ENCODE data around the gene LLPH. TPM values are rescaled to one million over a fixed set of nuclear protein-coding genes. Genes with fewer than 3 reads are reported as not detected.
A peak's percentile ranks its signal among the peaks of the same experiment; 100 is the strongest.

Gene LLPH
- total and polyA plus RNA-seq, 7 experiments from 2014 or later, result 14.7 to 31.1 (median 28.4) TPM

DNA sequence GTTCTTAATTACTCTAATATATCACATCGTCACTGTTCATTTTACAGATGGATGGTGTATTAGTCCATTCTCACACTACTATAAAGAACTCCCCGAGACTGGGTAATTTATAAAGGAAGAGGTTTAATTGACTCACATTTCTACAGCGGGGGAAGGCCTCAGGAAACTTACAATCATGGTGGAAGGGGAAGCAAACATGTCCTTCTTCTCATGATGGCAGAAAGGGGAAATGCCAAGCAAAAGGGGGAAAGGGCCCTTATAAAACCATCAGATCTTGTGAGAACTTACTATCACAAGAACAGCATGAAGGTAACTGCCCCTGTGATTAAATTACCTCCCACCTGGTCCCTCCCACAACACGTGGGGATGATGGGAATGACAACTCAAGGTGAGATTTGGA lies 32.7 kb upstream of the LLPH start:
- POLR2A ChIA-PET, result no interaction called here

DNA sequence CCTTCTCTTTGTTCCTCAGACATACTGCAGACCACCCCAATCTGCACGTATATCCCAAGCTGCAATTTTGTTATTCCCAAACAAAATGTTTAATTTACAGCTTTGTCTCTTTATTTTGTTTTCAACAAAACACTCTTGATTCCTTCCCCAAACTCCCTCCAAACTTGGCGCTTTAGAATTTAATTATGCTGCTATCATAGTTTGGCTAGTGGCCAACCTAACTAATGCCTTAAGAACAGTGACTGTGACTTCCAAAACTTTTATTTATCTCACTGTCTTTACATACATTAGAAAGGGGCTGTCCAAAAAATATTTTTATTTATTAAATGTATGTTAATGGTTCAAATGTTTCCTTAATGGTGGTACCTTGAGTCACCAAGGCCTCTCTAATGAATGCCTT lies 32.2 kb upstream of the LLPH start:
- Mint-ChIP-seq H3K27ac (peak overlapping the region in 1 of 9 donors; percentile 40), H3K9me3 (peaks cover 1 to 22% (median 8%) of the 10 kb centered on the region in 11 donors), H3K36me3 (peaks cover 10 to 86% (median 66%) of the 10 kb centered on the region in 5 donors), H3K27me3 (no peaks in the 10 kb centered on the region), H3K4me1 (peaks cover 40 to 94% (median 79%) of the 10 kb centered on the region in 7 donors), H3K4me3 (peak overlapping the region in 1 of 10 donors; percentile 55)
- ChIA-PET POLR2A (no interaction called here), CTCF (no interaction called here)
- Histone ChIP-seq H3K4me1 (ENCODE audit: control insufficient read depth in 2 of 2, insufficient read depth in 2 of 2, low read length in 2 of 2) (peaks cover 6 to 9% of the 10 kb centered on the region in 2 donors), H3K27me3 (ENCODE audit: control insufficient read depth in 2 of 2, insufficient read depth in 2 of 2, low read length in 2 of 2) (no peaks in the 10 kb centered on the region), H3K4me3 (ENCODE audit: low read length) (no peak overlapping the region), H3K36me3 (ENCODE audit: control insufficient read depth in 2 of 3, insufficient read depth in 3 of 3, low read length in 3 of 3) (peaks cover 0 to 33% (median 8%) of the 10 kb centered on the region in 3 experiments), H3K27ac (ENCODE audit: low read depth, low read length) (no peak overlapping the region), H3K9me3 (ENCODE audit: control insufficient read depth in 2 of 3, low read length in 3 of 3) (peaks cover 0 to 4% (median 0%) of the 10 kb centered on the region in 3 experiments)
- intact Hi-C loops (cut with micrococcal nuclease), result no loop called here
- ATAC-seq (no peak), DNase-seq (no peak)

More for the DNA sequence above, 32.7 kb upstream of the LLPH start:
- Histone ChIP-seq H3K9me3 (ENCODE audit: control insufficient read depth in 2 of 3, low read length in 3 of 3) (peaks cover 0 to 4% (median 0%) of the 10 kb centered on the region in 3 experiments), H3K4me3 (ENCODE audit: low read length) (no peak overlapping the region), H3K27ac (ENCODE audit: low read depth, low read length) (no peak overlapping the region), H3K4me1 (ENCODE audit: control insufficient read depth in 2 of 2, insufficient read depth in 2 of 2, low read length in 2 of 2) (peaks cover 9 to 13% of the 10 kb centered on the region in 2 donors), H3K27me3 (ENCODE audit: control insufficient read depth in 2 of 2, insufficient read depth in 2 of 2, low read length in 2 of 2) (no peaks in the 10 kb centered on the region), H3K36me3 (ENCODE audit: control insufficient read depth in 2 of 3, insufficient read depth in 3 of 3, low read length in 3 of 3) (peaks cover 0 to 33% (median 8%) of the 10 kb centered on the region in 3 experiments)
- H3K9me3 Mint-ChIP-seq, result peaks cover 1 to 22% (median 8%) of the 10 kb centered on the region in 11 donors
- no peak for DNase-seq
- H3K36me3 Mint-ChIP-seq, result peaks cover 10 to 87% (median 68%) of the 10 kb centered on the region in 5 donors
- intact Hi-C loops (cut with micrococcal nuclease), result no loop called here
- no peaks in the 10 kb centered on the region for H3K27me3 Mint-ChIP-seq
- CTCF ChIA-PET, result no interaction called here
- peak overlapping the region in 6 of 9 donors; percentile 1 to 77 (median 13) for H3K27ac Mint-ChIP-seq
- no peak for ATAC-seq
- H3K4me1 Mint-ChIP-seq, result peaks cover 46 to 95% (median 83%) of the 10 kb centered on the region in 7 donors
- peak overlapping the region in 2 of 10 donors; percentile 8 to 55 for H3K4me3 Mint-ChIP-seq

DNA sequence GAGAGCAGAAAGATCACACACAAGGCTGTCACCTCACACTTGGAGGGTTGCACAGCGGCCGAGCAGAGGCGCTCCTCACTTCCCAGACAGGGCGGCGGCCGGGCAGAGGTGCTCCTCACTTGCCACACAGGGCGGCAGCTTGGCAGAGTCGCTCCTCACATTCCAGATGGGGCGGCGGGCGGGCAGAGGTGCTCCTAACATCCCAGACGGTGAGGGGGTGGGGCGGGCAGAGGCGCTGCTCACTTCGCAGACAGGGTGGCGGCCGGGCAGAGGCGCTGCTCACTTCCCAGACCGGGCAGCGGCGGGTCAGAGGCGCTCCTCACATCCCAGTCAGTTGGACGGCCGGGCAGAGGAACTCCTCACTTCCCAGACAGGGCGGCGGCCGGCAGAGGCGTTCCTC lies 30.2 kb upstream of the LLPH start:
- peaks cover 0 to 4% (median 0%) of the 10 kb centered on the region in 3 experiments for H3K9me3 ChIP-seq (ENCODE audit: control insufficient read depth in 2 of 3, low read length in 3 of 3)
- Mint-ChIP-seq H3K36me3 (peaks cover 10 to 72% (median 55%) of the 10 kb centered on the region in 5 donors), H3K27me3 (no peaks in the 10 kb centered on the region), H3K4me1 (peaks cover 34 to 94% (median 80%) of the 10 kb centered on the region in 7 donors), H3K4me3 (no peak overlapping the region), H3K27ac (no peak overlapping the region), H3K9me3 (peaks cover 0 to 18% (median 8%) of the 10 kb centered on the region in 11 donors)
- H3K4me3 ChIP-seq (ENCODE audit: low read length), result no peak overlapping the region
- CTCF ChIA-PET, result no interaction called here
- DNase-seq (no peak), ATAC-seq (no peak)
- POLR2A ChIA-PET, result interaction anchor here (1.1 to 1.9 kb wide), 2 partner anchors 9 to 30 kb away, joined by 3 to 7 read pairs; partner anchors contain the start of genes LLPH and TMBIM4
- peaks cover 0 to 33% (median 8%) of the 10 kb centered on the region in 3 experiments for H3K36me3 ChIP-seq (ENCODE audit: control insufficient read depth in 2 of 3, insufficient read depth in 3 of 3, low read length in 3 of 3)
- peaks cover 6 to 8% of the 10 kb centered on the region in 2 donors for H3K4me1 ChIP-seq (ENCODE audit: control insufficient read depth in 2 of 2, insufficient read depth in 2 of 2, low read length in 2 of 2)
- H3K27me3 ChIP-seq (ENCODE audit: control insufficient read depth in 2 of 2, insufficient read depth in 2 of 2, low read length in 2 of 2), result no peaks in the 10 kb centered on the region
- H3K27ac ChIP-seq (ENCODE audit: low read depth, low read length), result no peak overlapping the region
- intact Hi-C loops (cut with micrococcal nuclease), result no loop called here

DNA sequence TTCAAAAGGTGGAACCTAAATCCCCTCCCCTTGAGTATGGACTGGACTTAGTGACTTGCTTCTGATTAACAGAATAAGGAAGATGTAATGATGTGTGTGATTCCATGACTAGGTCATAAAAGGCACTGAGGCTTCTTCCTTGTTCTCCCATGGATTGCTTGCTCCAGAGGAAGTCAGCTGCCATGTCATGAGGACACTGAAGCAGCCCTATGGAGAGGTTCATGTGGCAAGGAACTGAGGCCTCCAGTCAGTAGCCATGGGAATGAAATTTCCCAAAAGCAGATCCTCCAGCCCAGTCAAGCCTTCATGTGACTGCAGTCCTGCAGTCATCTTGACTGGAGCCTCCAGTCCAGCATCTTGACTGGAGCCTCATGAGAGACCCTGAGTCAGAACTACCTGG lies 28.6 kb upstream of the LLPH start:
- Mint-ChIP-seq H3K36me3 (peaks cover 4 to 63% (median 44%) of the 10 kb centered on the region in 5 donors), H3K4me1 (peaks cover 22 to 93% (median 77%) of the 10 kb centered on the region in 7 donors), H3K9me3 (peaks cover 0 to 5% (median 0%) of the 10 kb centered on the region in 11 donors), H3K27ac (peak overlapping the region in 1 of 9 donors; percentile 33), H3K4me3 (peak overlapping the region in 1 of 10 donors; percentile 11), H3K27me3 (no peaks in the 10 kb centered on the region)
- H3K4me3 ChIP-seq (ENCODE audit: low read length), result no peak overlapping the region
- POLR2A ChIA-PET, result interaction anchor here (0.6 to 3.6 kb wide), 3 partner anchors 10 to 1660 kb away, joined by 4 to 26 read pairs (median 5); partner anchors contain the start of gene TMBIM4
- ATAC-seq, result no peak
- intact Hi-C loops (cut with micrococcal nuclease), result no loop called here
- CTCF ChIA-PET, result interaction anchor here (0.5 to 1.2 kb wide), 2 partner anchors 10 to 126 kb away, joined by 4 read pairs; no protein-coding TSS in a partner anchor
- DNase-seq, result no peak
- H3K36me3 ChIP-seq (ENCODE audit: control insufficient read depth in 2 of 3, insufficient read depth in 3 of 3, low read length in 3 of 3), result peaks cover 0 to 30% (median 8%) of the 10 kb centered on the region in 3 experiments
- no peaks in the 10 kb centered on the region for H3K9me3 ChIP-seq (ENCODE audit: control insufficient read depth in 2 of 3, low read length in 3 of 3)
- no peaks in the 10 kb centered on the region for H3K27me3 ChIP-seq (ENCODE audit: control insufficient read depth in 2 of 2, insufficient read depth in 2 of 2, low read length in 2 of 2)
- H3K4me1 ChIP-seq (ENCODE audit: control insufficient read depth in 2 of 2, insufficient read depth in 2 of 2, low read length in 2 of 2), result peaks cover under 1 to 8% of the 10 kb centered on the region in 2 donors
- no peak overlapping the region for H3K27ac ChIP-seq (ENCODE audit: low read depth, low read length)

DNA sequence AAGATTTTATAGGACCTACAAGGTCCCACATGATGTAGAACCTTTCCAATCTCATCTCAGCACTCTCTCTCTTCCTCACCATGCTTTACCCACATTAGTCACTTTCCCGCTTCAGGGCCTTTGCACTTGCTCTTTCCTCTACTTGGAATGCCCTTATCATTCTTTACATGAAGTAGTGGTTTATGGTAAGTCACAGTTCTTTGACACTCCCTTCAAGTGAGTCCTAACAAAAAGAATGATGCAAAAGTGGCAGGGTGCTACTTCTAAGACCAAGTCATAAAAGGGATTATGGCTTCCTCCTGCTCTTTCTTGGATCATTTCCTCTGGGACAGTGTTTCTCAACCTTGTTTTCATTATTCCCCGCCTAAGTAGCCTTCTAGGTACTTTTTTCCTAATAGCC lies 26.1 kb upstream of the LLPH start:
- intact Hi-C loops (cut with micrococcal nuclease), result no loop called here
- ChIA-PET POLR2A (interaction anchor here (1.0 to 3.6 kb wide), 2 partner anchors 13 to 26 kb away, joined by 3 to 26 read pairs; partner anchors contain the start of genes LLPH and TMBIM4), CTCF (no interaction called here)
- H3K36me3 Mint-ChIP-seq, result peaks cover 4 to 41% (median 30%) of the 10 kb centered on the region in 5 donors
- H3K9me3 Mint-ChIP-seq, result peaks cover 0 to 1% (median 0%) of the 10 kb centered on the region in 11 donors
- H3K27me3 Mint-ChIP-seq, result no peaks in the 10 kb centered on the region
- no peak overlapping the region for H3K4me3 ChIP-seq (ENCODE audit: low read length)
- H3K27ac ChIP-seq (ENCODE audit: low read depth, low read length), result no peak overlapping the region
- H3K36me3 ChIP-seq (ENCODE audit: control insufficient read depth in 2 of 3, insufficient read depth in 3 of 3, low read length in 3 of 3), result peaks cover 0 to 26% (median 8%) of the 10 kb centered on the region in 3 experiments
- H3K9me3 ChIP-seq (ENCODE audit: control insufficient read depth in 2 of 3, low read length in 3 of 3), result no peaks in the 10 kb centered on the region
- H3K4me1 ChIP-seq (ENCODE audit: control insufficient read depth in 2 of 2, insufficient read depth in 2 of 2, low read length in 2 of 2), result peaks cover 0 to 8% of the 10 kb centered on the region in 2 donors
- ATAC-seq, result no peak
- no peak for DNase-seq
- H3K27ac Mint-ChIP-seq, result peak overlapping the region in 8 of 9 donors; percentile 0 to 58 (median 26)
- no peaks in the 10 kb centered on the region for H3K27me3 ChIP-seq (ENCODE audit: control insufficient read depth in 2 of 2, insufficient read depth in 2 of 2, low read length in 2 of 2)
- peak overlapping the region in 1 of 10 donors; percentile 2 for H3K4me3 Mint-ChIP-seq
- H3K4me1 Mint-ChIP-seq, result peaks cover 9 to 75% (median 57%) of the 10 kb centered on the region in 7 donors

DNA sequence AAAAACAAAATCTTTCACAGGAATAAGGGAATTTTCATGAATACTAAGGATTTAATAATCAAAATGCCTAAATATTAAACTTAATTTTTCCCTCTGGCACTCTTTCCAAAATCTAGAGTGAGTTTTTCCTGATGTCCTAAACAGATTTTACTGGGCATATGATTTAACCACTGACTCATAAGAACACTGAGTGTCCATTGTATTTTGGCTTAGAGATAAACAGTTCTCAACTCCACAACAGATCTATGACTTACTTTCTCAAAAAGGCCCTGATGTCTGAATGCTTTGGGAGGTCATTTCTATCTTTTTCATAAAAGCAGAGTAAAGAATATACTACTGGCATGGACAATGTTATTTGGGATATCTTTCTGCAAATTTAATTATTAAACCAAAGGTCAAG lies 24.2 kb upstream of the LLPH start:
- Histone ChIP-seq H3K27ac (ENCODE audit: low read depth, low read length) (no peak overlapping the region), H3K4me1 (ENCODE audit: control insufficient read depth in 2 of 2, insufficient read depth in 2 of 2, low read length in 2 of 2) (peaks cover 0 to 8% of the 10 kb centered on the region in 2 donors), H3K4me3 (ENCODE audit: low read length) (no peak overlapping the region), H3K27me3 (ENCODE audit: control insufficient read depth in 2 of 2, insufficient read depth in 2 of 2, low read length in 2 of 2) (no peaks in the 10 kb centered on the region), H3K9me3 (ENCODE audit: control insufficient read depth in 2 of 3, low read length in 3 of 3) (no peaks in the 10 kb centered on the region), H3K36me3 (ENCODE audit: control insufficient read depth in 2 of 3, insufficient read depth in 3 of 3, low read length in 3 of 3) (peaks cover 3 to 24% (median 4%) of the 10 kb centered on the region in 3 experiments)
- DNase-seq (no peak), ATAC-seq (no peak)
- H3K27me3 Mint-ChIP-seq, result no peaks in the 10 kb centered on the region
- no peak overlapping the region for H3K4me3 Mint-ChIP-seq
- peaks cover 0 to 1% (median 0%) of the 10 kb centered on the region in 11 donors for H3K9me3 Mint-ChIP-seq
- intact Hi-C loops (cut with micrococcal nuclease), result no loop called here
- peaks cover 4 to 33% (median 25%) of the 10 kb centered on the region in 5 donors for H3K36me3 Mint-ChIP-seq
- peaks cover 9 to 60% (median 53%) of the 10 kb centered on the region in 7 donors for H3K4me1 Mint-ChIP-seq
- H3K27ac Mint-ChIP-seq, result peak overlapping the region in 3 of 9 donors; percentile 12 to 77 (median 48)
- POLR2A ChIA-PET, result no interaction called here
- CTCF ChIA-PET, result no interaction called here
